Body of pancreas (tissue), 4 donors: ENCODE measurements around the gene ANXA10.

Source experiments
- CTCF ChIP-seq, 7 experiments: fragments of 450-650 bp in 4 of 7; fragments of 200-600 bp in 3 of 7; sonication (generic) in 3 of 7; IDR thresholded peaks; one replicate each; pipeline ENCODE4 v1.5.1; 2016 to 2019; ENCODE audit warnings: antibody characterized with exemption in 7 of 7
- POLR2A ChIP-seq, 3 donors: fragments of 450-650 bp; IDR thresholded peaks; one replicate each; pipeline ENCODE4 v1.6.1; 2016; ENCODE audit warnings: antibody characterized with exemption in 3 of 3, mild to moderate bottlenecking in 2 of 3

GRCh38 chr4:168119890-168120289 lies 27.6 kb downstream of the ANXA10 start:
- TF ChIP-seq CTCF (IDR thresholded peaks at IDR 0.05) (no peak), POLR2A (IDR thresholded peaks at IDR 0.05) (no peak)
